Epithelial cell of esophagus (primary cell): ENCODE measurements around the gene LMNA.
"Not testable (repeated sequence)": the region's sequence is repeated elsewhere in the genome, so short reads cannot be mapped to it uniquely, and the experiment has no call there.

Source experiments
- DNase-seq: peaks from one replicate; pipeline ENCODE4 v3.0.0; 2010; ENCODE audit warnings: low read depth
- H3K4me3 ChIP-seq: 2 replicates; pipeline ENCODE4 v1.5.1; 2011; ENCODE audit warnings: mild to moderate bottlenecking, low read length, control low read depth
- CTCF ChIP-seq: IDR thresholded peaks from 2 replicates; pipeline ENCODE4 v1.5.1; 2011; ENCODE audit warnings: low read depth, mild to moderate bottlenecking, low read length, control low read depth, inconsistent platforms; ENCODE audit not compliant: insufficient read depth; ENCODE audit errors: missing control alignments

The LMNA gene

GRCh38 chr1:156114101-156114918, at the start of gene LMNA:
TSS of gene LMNA (plus strand) at chr1:156114711. CDS start at chr1:156114919, 208 bp downstream.
- DNase-seq = peak; percentile 98
- no peak for TF ChIP-seq CTCF
- peak within 1 kb of the TSS; percentile 99 for H3K4me3 ChIP-seq

- no peak for TF ChIP-seq CTCF
- no peak for DNase-seq
- H3K4me3 ChIP-seq = no peak overlapping the region
These were observed 49.3 kb upstream of the LMNA start for GRCh38 chr1:156065212-156065611.

GRCh38 chr1:156065871-156066270, 48.6 kb upstream of the LMNA start:
- no peak for TF ChIP-seq CTCF
- DNase-seq = no peak
- no peak overlapping the region for H3K4me3 ChIP-seq

GRCh38 chr1:156067262-156067661, 47.2 kb upstream of the LMNA start:
- no peak for TF ChIP-seq CTCF
- no peak for DNase-seq
- H3K4me3 ChIP-seq = no peak overlapping the region

- no peak for DNase-seq
- no peak overlapping the region for H3K4me3 ChIP-seq
These were observed 44.7 kb upstream of the LMNA start for GRCh38 chr1:156069490-156070455.

GRCh38 chr1:156070548-156070947, 44.0 kb upstream of the LMNA start:
- no peak for TF ChIP-seq CTCF
- no peak overlapping the region for H3K4me3 ChIP-seq

More at GRCh38 chr1:156069490-156070455, 44.7 kb upstream of the LMNA start:
- TF ChIP-seq CTCF = no peak

GRCh38 chr1:156071332-156071816, 43.1 kb upstream of the LMNA start:
- not testable (repeated sequence) for DNase-seq

More at GRCh38 chr1:156070548-156070947, 44.0 kb upstream of the LMNA start:
- no peak for DNase-seq

More at GRCh38 chr1:156071332-156071816, 43.1 kb upstream of the LMNA start:
- not testable (repeated sequence) for H3K4me3 ChIP-seq
